ENCODE results near the gene ABCG1. TPM values are rescaled to one million over a fixed set of nuclear protein-coding genes. Genes with fewer than 3 reads are reported as not detected.
"Not testable (repeated sequence)": the region's sequence is repeated elsewhere in the genome, so short reads cannot be mapped to it uniquely, and the experiment has no call there.

ABCG1 gene
- total RNA-seq, 1 experiment from 2014 or later = not detected

GRCh38 chr21:42290505-42290904 lies 71.6 kb downstream of the ABCG1 start:
- Mint-ChIP-seq H3K4me1 (ENCODE audit: low read depth, unreplicated experiment) (no peaks in the 10 kb centered on the region), H3K9me3 (ENCODE audit: unreplicated experiment) (peaks cover 10% of the 10 kb centered on the region), H3K4me3 (ENCODE audit: unreplicated experiment) (no peak overlapping the region), H3K27me3 (ENCODE audit: insufficient read depth, unreplicated experiment) (peaks cover 10% of the 10 kb centered on the region), H3K36me3 (ENCODE audit: insufficient read depth, unreplicated experiment) (no peaks in the 10 kb centered on the region), H3K27ac (ENCODE audit: unreplicated experiment) (no peak overlapping the region)
- no peaks in the 10 kb centered on the region for H3K4me1 ChIP-seq
- ChIA-PET CTCF (no interaction called here), POLR2A (no interaction called here)
- no peak for DNase-seq
- intact Hi-C loops (cut with micrococcal nuclease; ENCODE audit: unreplicated experiment) = no loop called here
- no peaks in the 10 kb centered on the region for H3K27me3 ChIP-seq (replicated peaks; ENCODE audit: control insufficient read depth, insufficient read depth, low read length)
- no peak overlapping the region for H3K4me3 ChIP-seq (ENCODE audit: low read depth, low read length)
- no peaks in the 10 kb centered on the region for H3K9me3 ChIP-seq
- no peaks in the 10 kb centered on the region for H3K36me3 ChIP-seq (ENCODE audit: control insufficient read depth, insufficient read depth, low read length)
- no peak for TF ChIP-seq CTCF (IDR thresholded peaks at IDR 0.05; ENCODE audit: insufficient read depth in 1 of 2, low read depth in 1 of 2, low read length in 1 of 2, severe bottlenecking in 1 of 2, unreplicated experiment in 1 of 2)
- no TSS peak for BruUV-seq (replicated peaks)

- Mint-ChIP-seq H3K27me3 (ENCODE audit: insufficient read depth, unreplicated experiment) (peaks cover 13% of the 10 kb centered on the region), H3K36me3 (ENCODE audit: insufficient read depth, unreplicated experiment) (no peaks in the 10 kb centered on the region), H3K27ac (ENCODE audit: unreplicated experiment) (no peak overlapping the region), H3K4me1 (ENCODE audit: low read depth, unreplicated experiment) (no peaks in the 10 kb centered on the region), H3K9me3 (ENCODE audit: unreplicated experiment) (peaks cover 10% of the 10 kb centered on the region), H3K4me3 (ENCODE audit: unreplicated experiment) (no peak overlapping the region)
- Histone ChIP-seq H3K36me3 (ENCODE audit: control insufficient read depth, insufficient read depth, low read length) (no peaks in the 10 kb centered on the region), H3K27me3 (replicated peaks; ENCODE audit: control insufficient read depth, insufficient read depth, low read length) (no peaks in the 10 kb centered on the region), H3K4me3 (ENCODE audit: low read depth, low read length) (no peak overlapping the region), H3K9me3 (no peaks in the 10 kb centered on the region), H3K4me1 (no peaks in the 10 kb centered on the region)
- intact Hi-C loops (cut with micrococcal nuclease; ENCODE audit: unreplicated experiment) = no loop called here
- no peak for DNase-seq
- POLR2A ChIA-PET = no interaction called here
- CTCF ChIA-PET = interaction anchor here (0.9 to 1.1 kb wide), 2 partner anchors 17 to 24 kb away, joined by 3 to 4 read pairs; partner anchors contain the start of gene TFF3
- BruUV-seq (replicated peaks) = no TSS peak
- no peak for TF ChIP-seq CTCF (IDR thresholded peaks at IDR 0.05; ENCODE audit: insufficient read depth in 1 of 2, low read depth in 1 of 2, low read length in 1 of 2, severe bottlenecking in 1 of 2, unreplicated experiment in 1 of 2)
These were observed 72.2 kb downstream of the ABCG1 start for GRCh38 chr21:42291003-42291750.

GRCh38 chr21:42291751-42292562 lies 73.0 kb downstream of the ABCG1 start:
- Mint-ChIP-seq H3K9me3 (ENCODE audit: unreplicated experiment) (peaks cover 10% of the 10 kb centered on the region), H3K36me3 (ENCODE audit: insufficient read depth, unreplicated experiment) (no peaks in the 10 kb centered on the region), H3K4me3 (ENCODE audit: unreplicated experiment) (no peak overlapping the region), H3K4me1 (ENCODE audit: low read depth, unreplicated experiment) (no peaks in the 10 kb centered on the region), H3K27me3 (ENCODE audit: insufficient read depth, unreplicated experiment) (peaks cover 6% of the 10 kb centered on the region), H3K27ac (ENCODE audit: unreplicated experiment) (no peak overlapping the region)
- ChIA-PET CTCF (interaction anchor here (0.9 to 1.1 kb wide), 2 partner anchors 18 to 23 kb away, joined by 3 to 4 read pairs; partner anchors contain the start of gene TFF3), POLR2A (no interaction called here)
- no peak for TF ChIP-seq CTCF (IDR thresholded peaks at IDR 0.05; ENCODE audit: insufficient read depth in 1 of 2, low read depth in 1 of 2, low read length in 1 of 2, severe bottlenecking in 1 of 2, unreplicated experiment in 1 of 2)
- Histone ChIP-seq H3K4me1 (no peaks in the 10 kb centered on the region), H3K36me3 (ENCODE audit: control insufficient read depth, insufficient read depth, low read length) (no peaks in the 10 kb centered on the region), H3K4me3 (ENCODE audit: low read depth, low read length) (no peak overlapping the region), H3K27me3 (replicated peaks; ENCODE audit: control insufficient read depth, insufficient read depth, low read length) (no peaks in the 10 kb centered on the region), H3K9me3 (no peaks in the 10 kb centered on the region)
- no peak for DNase-seq
- BruUV-seq (replicated peaks) = no TSS peak
- intact Hi-C loops (cut with micrococcal nuclease; ENCODE audit: unreplicated experiment) = no loop called here

- CTCF ChIA-PET; H3K4me3 ChIP-seq (ENCODE audit: low read depth, low read length); H3K36me3 Mint-ChIP-seq (ENCODE audit: insufficient read depth, unreplicated experiment); H3K4me1 Mint-ChIP-seq (ENCODE audit: low read depth, unreplicated experiment); H3K27me3 Mint-ChIP-seq (ENCODE audit: insufficient read depth, unreplicated experiment); POLR2A ChIA-PET; BruUV-seq (replicated peaks); H3K4me1 ChIP-seq; H3K36me3 ChIP-seq (ENCODE audit: control insufficient read depth, insufficient read depth, low read length); DNase-seq; H3K27me3 ChIP-seq (replicated peaks; ENCODE audit: control insufficient read depth, insufficient read depth, low read length); H3K27ac Mint-ChIP-seq (ENCODE audit: unreplicated experiment); intact Hi-C loops (cut with micrococcal nuclease; ENCODE audit: unreplicated experiment); H3K4me3 Mint-ChIP-seq (ENCODE audit: unreplicated experiment); H3K9me3 ChIP-seq; H3K9me3 Mint-ChIP-seq (ENCODE audit: unreplicated experiment): not testable (repeated sequence)
These were observed 73.7 kb downstream of the ABCG1 start for GRCh38 chr21:42292563-42293142.

Measured in Caco-2 (cell line).